Stimulated activated CD4-positive, alpha-beta T cell treated with anti-CD3 and anti-CD28 coated beads, TNF-alpha, amount 100 ng/mL, for 48 hours (primary cell): ENCODE results near the gene BCL2L11.
"Not testable (repeated sequence)": the region's sequence is repeated elsewhere in the genome, so short reads cannot be mapped to it uniquely, and the experiment has no call there.

Experiments used
- DNase-seq, 3 donors: peaks; one replicate each; pipeline ENCODE4 v3.0.0-alpha.2; 2020; ENCODE audit warnings: low read depth in 3 of 3

Gene BCL2L11

DNA sequence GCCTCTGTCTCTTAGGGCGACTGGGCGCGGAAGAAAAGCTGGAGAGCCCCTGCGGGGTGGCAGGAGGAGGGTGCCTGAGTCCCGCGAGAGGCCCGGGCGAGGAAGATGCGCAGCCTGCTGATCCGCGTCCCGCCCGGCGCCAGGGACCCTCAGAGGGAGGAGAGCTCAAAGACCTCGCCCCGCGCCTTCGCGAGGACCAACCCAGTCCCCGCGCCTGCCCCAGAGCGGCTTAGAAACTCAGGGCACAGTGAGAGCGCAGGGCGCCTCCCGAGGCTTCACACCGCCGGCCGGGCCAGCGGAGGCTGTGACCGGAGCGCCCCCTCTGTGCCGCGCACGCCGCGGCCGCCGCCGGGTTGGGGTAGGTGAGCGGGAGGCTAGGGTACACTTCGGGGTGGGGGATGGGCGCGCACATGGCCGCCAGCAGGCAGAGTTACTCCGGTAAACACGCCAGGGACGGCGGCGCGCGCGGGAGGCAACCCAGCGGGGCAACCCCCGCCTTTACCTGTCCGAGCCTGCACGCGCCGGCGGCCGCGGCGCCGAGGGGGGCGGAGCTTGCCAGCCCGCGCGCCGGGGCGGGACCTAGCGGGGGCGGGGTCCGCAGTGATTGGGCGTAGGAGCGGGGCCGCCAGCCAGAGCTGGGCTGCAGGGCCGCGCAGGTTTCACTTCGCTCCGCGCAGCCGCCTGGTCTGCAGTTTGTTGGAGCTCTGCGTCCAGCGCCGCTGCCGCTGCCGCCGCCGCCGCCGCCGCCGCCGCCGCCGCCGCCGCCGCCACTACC, at the start of gene BCL2L11:
Gene BCL2L11, plus strand, starts transcription at position 662 of the 775 bp plus-strand sequence. CDS start 2,832 bp downstream, outside the sequence.
- DNase-seq = peak; percentile 83 to 87 (median 86)

DNA sequence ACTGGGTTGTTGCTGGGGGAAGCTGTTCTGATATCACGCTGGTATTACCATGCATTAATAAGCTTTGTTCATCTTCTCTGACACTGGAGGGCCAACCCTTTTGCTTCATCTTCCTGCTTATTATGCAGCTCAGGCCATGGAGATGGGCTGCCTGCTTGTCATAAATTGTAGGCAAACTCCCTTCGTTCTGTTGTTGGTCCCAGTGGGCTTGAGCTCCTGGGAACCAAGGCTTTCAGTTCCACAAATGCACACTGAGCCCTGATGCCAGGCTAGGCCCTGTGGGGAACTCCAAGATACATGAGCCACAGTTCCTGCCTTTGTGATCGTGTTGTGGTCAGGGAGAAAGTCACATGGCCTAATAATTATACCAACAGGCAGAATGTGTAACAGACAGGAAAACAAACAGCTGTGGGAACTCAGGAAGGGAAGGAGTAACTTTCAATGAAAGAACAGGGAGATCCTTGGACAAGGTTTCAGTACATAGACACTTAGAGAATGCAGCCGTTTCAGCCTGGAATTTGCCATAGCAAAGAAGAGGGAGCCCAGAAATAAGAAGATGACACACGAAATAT, 49.0 kb upstream of the BCL2L11 start:
- no peak for DNase-seq

DNA sequence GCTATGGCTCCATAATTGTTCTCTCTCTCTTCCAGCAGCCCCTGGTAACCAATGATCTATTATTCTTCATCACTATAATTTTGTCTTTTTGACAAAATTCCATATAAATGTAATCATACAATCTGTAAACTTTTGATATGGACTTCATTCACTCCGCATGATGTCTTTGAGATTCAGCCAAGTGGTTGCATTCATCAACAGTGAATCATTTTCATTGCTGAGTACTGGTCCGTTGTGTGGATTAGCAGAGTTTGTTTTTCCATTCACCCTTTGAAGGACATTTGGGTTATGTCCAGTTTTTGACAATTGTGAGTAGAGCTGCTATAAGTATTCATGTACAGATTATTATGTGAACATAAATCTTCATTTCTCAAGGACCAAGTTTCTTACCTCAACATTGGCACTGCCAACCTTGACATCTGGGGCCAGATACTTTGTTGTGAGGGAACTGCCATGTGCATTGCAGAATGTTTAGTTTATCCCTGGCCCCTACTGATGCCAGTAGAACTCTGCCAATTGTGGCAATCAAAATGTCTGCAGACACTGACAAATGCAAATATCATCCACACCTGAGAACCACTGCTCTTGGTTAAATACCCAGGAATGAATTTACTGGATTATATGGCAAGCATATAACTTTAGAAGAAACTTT, 48.4 kb upstream of the BCL2L11 start:
- DNase-seq = no peak

GRCh38 chr2:111082659-111083058, 38.1 kb upstream of the BCL2L11 start:
- not testable (repeated sequence) for DNase-seq

DNA sequence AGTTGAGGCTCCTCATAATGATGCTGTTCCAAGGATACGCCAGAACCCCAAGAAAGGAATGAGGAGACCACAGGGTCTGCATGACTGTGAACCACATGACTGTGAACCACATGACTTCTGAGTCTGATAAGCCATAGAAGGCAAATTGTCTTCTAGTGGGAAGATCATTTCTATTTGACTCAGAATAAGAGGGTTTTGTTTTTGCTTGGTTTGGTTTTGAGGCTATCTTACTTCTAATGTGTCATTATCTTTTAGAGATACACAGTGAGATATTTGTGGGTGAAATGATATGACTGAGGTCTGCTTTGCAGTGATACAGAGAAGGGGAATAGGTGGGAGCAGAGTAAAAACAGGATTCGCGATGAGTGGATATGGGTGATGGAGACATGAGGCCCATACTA, 28.9 kb upstream of the BCL2L11 start:
- no peak for DNase-seq

GRCh38 chr2:111094691-111095090, 26.0 kb upstream of the BCL2L11 start:
- DNase-seq = no peak

DNA sequence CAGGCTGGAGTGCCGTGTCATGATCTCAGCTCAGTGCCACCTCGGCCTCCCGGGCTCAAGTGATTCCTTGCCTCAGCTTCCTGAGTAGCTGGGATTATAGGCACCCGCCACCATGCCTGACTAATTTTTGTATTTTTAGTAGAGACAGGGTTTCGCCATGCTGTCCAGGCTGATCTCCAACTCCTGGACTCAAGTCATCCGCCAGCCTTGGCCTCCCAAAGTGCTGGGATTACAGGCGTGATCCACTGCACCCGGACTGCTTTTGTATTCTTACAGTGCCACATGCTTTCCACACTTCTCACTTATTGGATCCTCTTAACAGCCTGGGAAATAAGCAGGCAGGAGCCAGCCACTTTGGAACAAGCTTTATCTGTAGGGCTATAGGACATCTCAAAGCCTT, 25.3 kb upstream of the BCL2L11 start:
- DNase-seq = no peak

DNA sequence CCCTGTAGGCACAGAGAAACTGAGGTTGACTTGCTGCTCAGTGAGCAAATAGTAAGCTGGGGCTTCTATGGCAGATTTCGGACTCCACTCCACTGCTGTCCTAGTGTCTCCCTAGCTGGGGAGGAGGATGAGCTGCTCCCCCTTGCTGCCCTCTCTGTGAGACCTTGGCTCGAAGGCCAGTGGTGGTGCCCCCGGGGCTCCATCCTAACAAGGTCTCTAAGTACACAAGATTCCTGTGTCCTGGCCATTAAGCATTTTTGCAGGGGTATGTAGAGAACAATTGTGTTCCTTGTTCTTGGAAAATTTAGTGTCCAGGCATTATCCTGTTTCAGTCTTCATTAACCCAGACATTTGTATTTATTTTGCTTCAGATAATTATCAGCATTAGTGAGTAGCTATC, 21.3 kb upstream of the BCL2L11 start:
- DNase-seq = no peak

GRCh38 chr2:111100087-111100764, 20.5 kb upstream of the BCL2L11 start:
- DNase-seq = no peak

- no peak for DNase-seq
These were observed 19.9 kb upstream of the BCL2L11 start for GRCh38 chr2:111100765-111101162.

DNA sequence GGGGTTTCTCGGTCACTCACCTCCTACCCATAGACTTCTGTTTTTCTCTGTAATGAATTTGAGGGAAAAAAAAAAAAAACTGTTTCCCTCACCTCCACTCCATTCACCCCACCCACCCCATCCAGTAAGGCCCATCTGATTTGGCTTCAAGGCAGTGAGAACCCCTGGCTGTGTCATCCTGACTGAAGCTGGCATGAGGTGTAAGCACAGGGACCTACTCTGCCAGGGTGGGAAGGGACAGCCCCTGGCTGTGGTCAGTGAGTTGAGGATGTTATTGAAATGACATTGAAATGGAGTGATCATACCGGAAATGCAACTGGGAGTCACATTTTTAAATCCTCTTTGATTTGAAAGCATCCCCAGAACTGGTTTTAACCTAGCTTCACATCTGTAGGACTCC, 19.1 kb upstream of the BCL2L11 start:
- DNase-seq = no peak

GRCh38 chr2:111102216-111102615, 18.5 kb upstream of the BCL2L11 start:
- no peak for DNase-seq

DNA sequence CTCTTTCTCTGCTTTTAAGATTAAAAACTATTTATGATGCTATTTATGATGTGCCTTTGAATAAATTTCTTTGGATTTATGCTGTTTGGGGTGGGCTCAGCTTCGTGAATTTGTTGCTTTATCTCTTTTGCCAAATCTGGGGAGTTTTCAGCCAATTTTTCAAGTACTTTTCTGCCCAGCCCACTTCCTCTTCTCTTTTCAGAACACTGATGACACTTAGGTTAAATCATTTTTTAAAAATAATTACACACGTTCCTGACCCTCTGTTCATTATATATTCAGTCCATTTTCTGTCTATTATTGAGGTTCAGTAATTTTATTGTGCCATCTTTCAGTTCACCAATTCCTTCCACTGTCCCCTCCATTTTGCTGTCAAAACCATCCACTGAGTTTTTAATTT, 14.8 kb upstream of the BCL2L11 start:
- no peak for DNase-seq

DNA sequence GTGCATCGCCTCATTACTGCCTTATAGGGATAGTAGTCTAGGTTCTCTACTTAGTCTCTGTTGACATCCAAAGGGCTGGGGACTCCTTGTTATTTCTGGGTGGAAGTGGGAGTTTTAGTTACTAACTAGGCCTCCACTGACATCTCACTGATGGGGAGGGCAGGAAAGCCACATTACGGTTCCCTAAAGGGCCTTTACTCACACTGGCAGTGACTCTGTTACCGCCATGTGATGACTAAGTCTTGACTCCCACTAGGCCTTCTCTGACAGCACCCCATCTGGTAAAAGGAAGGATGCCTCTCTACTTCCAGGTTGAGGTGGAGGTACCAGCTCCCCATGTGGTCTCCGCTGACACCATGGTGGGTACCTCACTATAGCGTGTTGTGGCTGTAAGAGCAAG, 14.0 kb upstream of the BCL2L11 start:
- DNase-seq = no peak

DNA sequence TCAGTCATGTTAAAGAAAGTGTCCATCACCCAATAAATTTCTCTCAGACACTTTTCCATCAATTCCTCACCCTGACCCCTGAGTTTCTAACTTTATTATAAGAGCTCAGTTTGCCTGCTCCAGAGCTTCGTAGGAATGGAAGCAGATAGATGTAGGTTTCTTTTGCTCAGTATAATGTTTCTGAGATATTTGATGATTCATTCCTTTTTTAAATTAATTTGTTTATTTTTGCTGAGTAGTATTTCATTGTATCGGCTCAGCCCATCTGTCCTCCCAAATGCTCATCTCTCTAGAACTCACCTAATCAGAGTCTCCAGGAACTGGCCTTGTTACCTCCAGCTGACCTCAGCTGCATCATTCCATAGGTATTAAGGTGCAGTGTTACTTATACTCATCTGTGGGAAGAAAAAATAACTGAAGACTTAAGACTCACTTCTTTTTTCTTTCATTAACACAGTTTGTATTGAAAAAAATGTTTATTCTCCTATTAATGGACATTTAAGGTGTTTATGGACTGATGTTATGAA, 11.9 kb upstream of the BCL2L11 start:
- DNase-seq = no peak

DNA sequence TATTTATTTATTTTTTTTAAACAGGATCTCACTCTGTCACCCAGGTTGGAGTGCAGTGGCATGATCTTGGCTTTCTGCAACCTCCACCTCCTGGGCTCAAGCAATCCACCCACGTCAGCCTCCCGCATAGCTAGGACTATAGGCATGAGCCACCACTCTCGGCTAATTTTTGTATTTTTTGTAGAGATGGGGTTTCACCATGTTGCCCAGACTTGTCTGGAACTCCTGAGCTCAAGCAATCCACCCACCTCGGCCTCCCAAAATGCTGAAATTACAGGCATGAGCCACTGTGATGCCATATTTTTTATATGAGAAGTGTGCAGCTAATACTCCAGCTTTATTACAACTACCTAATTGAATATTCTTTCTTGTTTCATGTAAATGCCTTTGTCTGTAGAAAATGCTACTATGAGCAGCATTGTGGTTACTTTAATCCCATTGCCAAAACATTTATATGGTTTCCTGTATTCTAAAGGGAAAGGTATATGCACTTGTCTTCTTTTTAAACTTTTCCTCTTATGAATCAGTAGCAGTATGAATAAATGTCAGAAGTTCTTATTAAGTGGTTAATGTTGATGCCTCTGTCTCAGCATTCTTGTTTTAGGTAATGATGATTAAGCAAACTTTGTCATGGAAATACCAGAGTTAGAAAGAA, 9.5 kb upstream of the BCL2L11 start:
- no peak for DNase-seq

DNA sequence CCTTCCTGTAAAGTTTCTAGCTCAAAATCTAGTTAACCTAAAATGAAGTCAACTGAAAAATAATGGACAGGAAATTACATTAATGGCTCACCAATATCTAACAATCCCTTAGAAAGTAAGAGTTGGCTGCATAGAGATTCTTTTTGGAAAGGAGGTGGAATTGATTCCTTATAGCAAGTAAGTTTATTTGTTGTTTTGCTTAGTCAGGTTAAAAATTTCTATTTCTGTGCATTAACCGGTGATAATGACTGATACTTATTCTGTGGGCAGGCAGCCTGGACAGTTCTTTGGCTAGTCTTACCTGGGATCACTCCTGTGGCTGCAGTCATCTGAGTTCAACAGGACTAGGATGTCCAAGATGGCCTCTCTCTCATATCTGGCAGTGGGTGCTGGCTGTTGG, 6.9 kb upstream of the BCL2L11 start:
- DNase-seq = no peak

DNA sequence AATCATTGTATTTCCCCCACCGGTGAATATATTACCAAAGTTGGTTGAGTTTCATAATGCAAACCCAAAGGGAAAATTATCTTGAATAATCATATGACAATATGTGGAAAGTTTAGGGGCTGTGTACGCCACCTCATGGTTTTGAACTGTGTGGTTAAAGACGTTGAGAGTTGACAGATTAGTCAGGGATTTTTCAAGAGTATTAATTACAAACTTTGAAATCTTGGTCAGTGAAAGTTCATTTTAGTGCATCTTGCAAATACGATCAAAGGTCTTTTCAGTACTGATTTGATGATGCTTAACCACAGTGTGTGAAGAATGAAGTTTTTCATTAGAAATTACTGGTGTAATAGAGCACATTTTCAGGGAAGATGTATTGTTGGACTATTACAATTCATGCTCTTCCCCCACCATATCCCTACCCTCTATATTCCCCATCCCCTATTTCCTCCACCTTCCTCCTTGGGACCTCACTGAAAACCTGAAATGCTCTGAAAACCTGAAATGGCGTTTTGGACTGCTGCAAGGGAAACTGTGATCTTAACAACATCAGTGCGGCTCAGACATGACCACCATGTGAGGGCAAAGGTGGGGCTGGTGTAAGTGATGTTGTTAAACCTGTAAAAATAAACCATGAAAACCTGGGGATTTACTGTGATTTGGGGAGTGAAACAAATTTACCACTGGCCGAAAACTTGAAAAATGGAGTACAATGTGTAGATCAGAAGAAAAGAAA, 4.5 kb upstream of the BCL2L11 start:
- no peak for DNase-seq

GRCh38 chr2:111116843-111117597, 3.7 kb upstream of the BCL2L11 start:
- DNase-seq = peak; percentile 52 to 67 (median 63)
